Mesenchymal stem cell (in vitro differentiated cells and primary cell): ENCODE results near the gene NFIB.

Source experiments
- DNase-seq: peaks from one replicate; pipeline ENCODE4 v3.0.0-alpha.2; 2013
- H2AFZ ChIP-seq: one replicate; pipeline ENCODE4 v1.6.1; 2013; ENCODE audit warnings: low read depth, mild to moderate bottlenecking, control low read depth, inconsistent platforms, low read length, moderate library complexity
- H2AK5ac ChIP-seq: 2 replicates; pipeline ENCODE4 v1.6.1; 2013; ENCODE audit warnings: low read length, moderate library complexity, mild to moderate bottlenecking, inconsistent platforms; ENCODE audit not compliant: severe bottlenecking
- H2BK120ac ChIP-seq: one replicate; pipeline ENCODE4 v1.6.1; 2013; ENCODE audit warnings: low read depth, mild to moderate bottlenecking, inconsistent platforms, low read length, moderate library complexity
- H2BK12ac ChIP-seq, 2 experiments: one replicate each; pipeline ENCODE4 v1.6.1; 2013; ENCODE audit warnings: inconsistent platforms in 2 of 2, low read length in 2 of 2, mild to moderate bottlenecking in 2 of 2, moderate library complexity in 2 of 2, control low read depth in 1 of 2
- H2BK15ac ChIP-seq: one replicate; pipeline ENCODE4 v1.6.1; 2013; ENCODE audit warnings: mild to moderate bottlenecking, low read depth, inconsistent platforms; ENCODE audit not compliant: poor library complexity, severe bottlenecking
- H2BK5ac ChIP-seq: 2 replicates; pipeline ENCODE4 v1.6.1; 2013; ENCODE audit warnings: low read depth, mild to moderate bottlenecking, low read length, control low read depth, inconsistent platforms; ENCODE audit not compliant: poor library complexity, severe bottlenecking
- H3K14ac ChIP-seq, 2 experiments: one replicate each; pipeline ENCODE4 v1.6.1; 2013; ENCODE audit warnings: inconsistent platforms in 2 of 2, low read length in 2 of 2, control low read depth in 1 of 2, mild to moderate bottlenecking in 1 of 2, moderate library complexity in 1 of 2
- H3K18ac ChIP-seq, 2 experiments: one replicate each; pipeline ENCODE4 v1.6.1; 2013; ENCODE audit warnings: inconsistent platforms in 2 of 2, low read length in 2 of 2, control low read depth in 1 of 2, low read depth in 1 of 2, mild to moderate bottlenecking in 1 of 2
- H3K23ac ChIP-seq, 2 experiments: one replicate each; pipeline ENCODE4 v1.6.1; 2013; ENCODE audit warnings: inconsistent platforms in 2 of 2, low read length in 2 of 2, mild to moderate bottlenecking in 2 of 2, moderate library complexity in 2 of 2, control low read depth in 1 of 2
- H3K27ac ChIP-seq: 2 replicates; pipeline ENCODE4 v1.5.1; 2013; ENCODE audit warnings: mild to moderate bottlenecking, moderate library complexity, low read length, control low read depth, inconsistent platforms; ENCODE audit not compliant: poor library complexity, severe bottlenecking
- H3K27me3 ChIP-seq, 2 experiments: 2 replicates each; pipeline versions ENCODE4 v1.6.1 to v1.7.0; 2013; ENCODE audit warnings: low read length in 2 of 2, mild to moderate bottlenecking in 2 of 2, moderate library complexity in 2 of 2, control low read depth in 1 of 2, inconsistent platforms in 1 of 2; ENCODE audit not compliant: control insufficient read depth in 1 of 2, insufficient read depth in 1 of 2
- H3K36me3 ChIP-seq, 2 experiments: 2 replicates each; pipeline versions ENCODE4 v1.6.1 to v1.7.0; 2013; ENCODE audit warnings: low read length in 2 of 2, control low read depth in 1 of 2, inconsistent platforms in 1 of 2, low read depth in 1 of 2, mild to moderate bottlenecking in 1 of 2; ENCODE audit not compliant: insufficient read depth in 2 of 2, control insufficient read depth in 1 of 2
- H3K4ac ChIP-seq, 2 experiments: one replicate each; pipeline ENCODE4 v1.6.1; 2013; ENCODE audit warnings: inconsistent platforms in 2 of 2, low read length in 2 of 2, mild to moderate bottlenecking in 2 of 2, moderate library complexity in 2 of 2, control low read depth in 1 of 2, low read depth in 1 of 2
- H3K4me1 ChIP-seq: 2 replicates; pipeline ENCODE4 v1.6.1; 2013; ENCODE audit warnings: low read depth, low read length, control low read depth; ENCODE audit not compliant: control insufficient read depth, insufficient read depth
- H3K4me2 ChIP-seq: 2 replicates; pipeline ENCODE4 v1.6.1; 2013; ENCODE audit warnings: low read length, mild to moderate bottlenecking, inconsistent platforms; ENCODE audit not compliant: poor library complexity, severe bottlenecking
- H3K4me3 ChIP-seq, 2 experiments: 2 replicates each; pipeline versions ENCODE4 v1.5.1 to v1.7.0; 2013; ENCODE audit warnings: low read length in 2 of 2, mild to moderate bottlenecking in 2 of 2, control low read depth in 1 of 2, low read depth in 1 of 2; ENCODE audit not compliant: insufficient read depth in 1 of 2
- H3K79me1 ChIP-seq: replicated peaks from 2 replicates; pipeline ENCODE4 v1.6.1; 2013; ENCODE audit warnings: mild to moderate bottlenecking, control low read depth, low read length, inconsistent platforms; ENCODE audit not compliant: poor library complexity, severe bottlenecking
- H3K9ac ChIP-seq: 2 replicates; pipeline ENCODE4 v1.7.0; 2013; ENCODE audit warnings: mild to moderate bottlenecking, low read length, moderate library complexity
- H3K9me3 ChIP-seq: 2 replicates; pipeline ENCODE4 v1.7.0; 2013; ENCODE audit warnings: mild to moderate bottlenecking, low read length; ENCODE audit not compliant: control insufficient read depth
- H4K8ac ChIP-seq: one replicate; pipeline ENCODE4 v1.6.1; 2013; ENCODE audit warnings: inconsistent platforms, mild to moderate bottlenecking, low read length, moderate library complexity
- H4K91ac ChIP-seq: one replicate; pipeline ENCODE4 v1.6.1; 2013; ENCODE audit warnings: mild to moderate bottlenecking, low read length, inconsistent platforms
- WGBS: methylation state at CpG from one replicate; pipeline ENCODE4 v1.1.7; 2013; ENCODE audit warnings: mixed read lengths; 5-methylcytosine and 5-hydroxymethylcytosine counted together

Gene NFIB

DNA sequence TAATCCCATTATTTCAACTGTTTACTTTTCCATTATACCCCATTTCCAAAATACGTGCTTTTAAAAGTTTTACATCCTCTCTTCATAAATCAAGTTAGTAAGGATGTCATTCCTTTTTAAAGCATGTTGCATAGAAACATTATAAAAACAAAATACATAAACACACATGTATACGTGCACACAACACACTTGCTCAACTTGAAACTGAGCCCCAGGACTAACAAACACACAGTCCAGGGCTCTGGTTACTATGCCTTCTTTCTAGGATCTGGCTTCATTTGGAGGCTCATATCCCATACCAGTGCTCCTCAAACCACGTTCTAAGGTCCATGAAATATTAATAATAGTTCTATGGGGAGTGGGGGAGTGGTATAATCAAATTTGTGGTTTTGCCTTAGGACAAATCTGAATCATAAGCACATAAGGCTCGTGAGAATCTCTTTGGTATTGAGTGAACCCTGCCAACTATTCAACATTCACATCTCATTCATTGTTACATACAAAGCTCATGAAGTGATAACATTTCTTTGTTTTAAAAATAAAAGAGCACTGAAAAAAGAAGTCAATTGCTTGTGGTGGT is 55.2 kb downstream of the NFIB start:
- 87% methylated on average over 2 of the region's 4 CpGs for WGBS
- no peak overlapping the region for H2BK15ac ChIP-seq
- no peak overlapping the region for H3K4me3 ChIP-seq
- no peak overlapping the region for H3K23ac ChIP-seq
- H2AFZ ChIP-seq: no peak overlapping the region
- H2BK12ac ChIP-seq: no peak overlapping the region
- H3K9ac ChIP-seq: no peak overlapping the region
- H3K4me2 ChIP-seq: no peak overlapping the region
- no peak overlapping the region for H2BK5ac ChIP-seq
- H4K91ac ChIP-seq: no peak overlapping the region
- H3K36me3 ChIP-seq: peaks cover 0 to 3% of the 10 kb centered on the region in 2 experiments
- no peak overlapping the region for H3K14ac ChIP-seq
- H3K27me3 ChIP-seq: no peaks in the 10 kb centered on the region
- peaks cover 26% of the 10 kb centered on the region for H3K79me1 ChIP-seq
- no peak overlapping the region for H3K27ac ChIP-seq
- H3K4me1 ChIP-seq: no peaks in the 10 kb centered on the region
- no peak overlapping the region for H2AK5ac ChIP-seq
- no peak overlapping the region for H3K18ac ChIP-seq
- no peak overlapping the region for H4K8ac ChIP-seq
- DNase-seq: no peak
- no peak overlapping the region for H3K4ac ChIP-seq
- no peak overlapping the region for H2BK120ac ChIP-seq
- no peaks in the 10 kb centered on the region for H3K9me3 ChIP-seq

DNA sequence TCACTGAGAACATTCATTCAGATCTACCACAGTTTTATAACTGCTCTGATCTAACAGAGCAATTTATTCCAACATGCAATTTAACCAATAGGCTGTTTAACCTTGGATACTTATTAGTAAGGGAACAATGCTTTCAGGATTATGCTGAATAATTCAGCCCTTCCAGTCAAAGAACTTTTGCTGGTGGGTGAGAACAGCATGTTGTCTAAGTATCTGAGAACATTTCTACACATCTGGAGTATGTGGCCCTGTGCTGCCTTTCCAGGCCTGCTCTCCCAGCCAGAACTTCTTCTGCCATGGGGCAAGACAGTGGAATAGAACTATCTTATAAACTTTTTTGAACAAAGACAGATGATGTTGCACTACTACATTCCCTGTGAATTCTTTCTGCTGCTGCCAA is 55.8 kb downstream of the NFIB start:
- H3K14ac ChIP-seq: no peak overlapping the region

DNA sequence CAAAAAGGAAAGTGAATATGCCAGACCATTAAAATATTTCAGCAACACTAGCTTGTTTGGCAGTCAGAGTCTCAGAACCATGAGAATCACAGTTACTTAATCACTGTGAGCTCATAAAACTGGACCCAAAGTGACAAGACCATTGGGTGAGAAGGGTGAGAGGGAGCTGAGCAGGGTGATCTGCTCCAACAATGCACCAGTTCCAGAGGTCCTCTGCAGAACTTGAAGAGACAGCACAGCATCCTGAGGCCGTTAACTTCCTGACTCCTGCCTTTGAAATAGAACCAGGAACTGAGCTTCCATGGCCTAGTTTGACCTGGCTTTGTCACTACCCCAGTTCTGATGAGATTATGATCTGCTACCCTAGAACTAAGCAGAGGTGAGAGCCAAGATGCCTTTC is 57.4 kb downstream of the NFIB start:
- no peak overlapping the region for H2AK5ac ChIP-seq
- H4K91ac ChIP-seq: no peak overlapping the region
- H3K18ac ChIP-seq: no peak overlapping the region
- no peak overlapping the region for H2BK15ac ChIP-seq
- no peak overlapping the region for H2BK12ac ChIP-seq
- H3K9me3 ChIP-seq: no peaks in the 10 kb centered on the region
- no peaks in the 10 kb centered on the region for H3K27me3 ChIP-seq
- no peak overlapping the region for H4K8ac ChIP-seq
- no peak for DNase-seq
- H3K36me3 ChIP-seq: peaks cover 0 to 3% of the 10 kb centered on the region in 2 experiments
- H3K4me3 ChIP-seq: no peak overlapping the region
- H2BK5ac ChIP-seq: no peak overlapping the region
- H3K4me1 ChIP-seq: peaks cover under 1% of the 10 kb centered on the region
- WGBS: 73% methylated on average over 1 of the region's 1 CpG
- H3K79me1 ChIP-seq: peaks cover 26% of the 10 kb centered on the region
- no peak overlapping the region for H3K27ac ChIP-seq
- no peak overlapping the region for H3K4ac ChIP-seq
- H3K23ac ChIP-seq: no peak overlapping the region
- H3K4me2 ChIP-seq: no peak overlapping the region
- H2BK120ac ChIP-seq: no peak overlapping the region
- no peak overlapping the region for H3K9ac ChIP-seq
- no peak overlapping the region for H3K14ac ChIP-seq
- H2AFZ ChIP-seq: no peak overlapping the region

More for the DNA sequence above, 55.8 kb downstream of the NFIB start:
- H3K23ac ChIP-seq: no peak overlapping the region
- no peak overlapping the region for H3K18ac ChIP-seq
- no peak overlapping the region for H3K9ac ChIP-seq
- no peak overlapping the region for H3K4me2 ChIP-seq
- H2BK12ac ChIP-seq: no peak overlapping the region
- H4K91ac ChIP-seq: no peak overlapping the region
- no peak overlapping the region for H2AK5ac ChIP-seq
- DNase-seq: no peak
- no peak overlapping the region for H3K4ac ChIP-seq
- H4K8ac ChIP-seq: no peak overlapping the region
- H2AFZ ChIP-seq: no peak overlapping the region
- peaks cover 28% of the 10 kb centered on the region for H3K79me1 ChIP-seq
- H3K27me3 ChIP-seq: no peaks in the 10 kb centered on the region
- H3K4me3 ChIP-seq: no peak overlapping the region
- H3K27ac ChIP-seq: no peak overlapping the region
- peaks cover 0 to 3% of the 10 kb centered on the region in 2 experiments for H3K36me3 ChIP-seq
- no peak overlapping the region for H2BK15ac ChIP-seq
- H3K4me1 ChIP-seq: no peaks in the 10 kb centered on the region
- no peak overlapping the region for H2BK5ac ChIP-seq
- no peak overlapping the region for H2BK120ac ChIP-seq
- no peaks in the 10 kb centered on the region for H3K9me3 ChIP-seq

DNA sequence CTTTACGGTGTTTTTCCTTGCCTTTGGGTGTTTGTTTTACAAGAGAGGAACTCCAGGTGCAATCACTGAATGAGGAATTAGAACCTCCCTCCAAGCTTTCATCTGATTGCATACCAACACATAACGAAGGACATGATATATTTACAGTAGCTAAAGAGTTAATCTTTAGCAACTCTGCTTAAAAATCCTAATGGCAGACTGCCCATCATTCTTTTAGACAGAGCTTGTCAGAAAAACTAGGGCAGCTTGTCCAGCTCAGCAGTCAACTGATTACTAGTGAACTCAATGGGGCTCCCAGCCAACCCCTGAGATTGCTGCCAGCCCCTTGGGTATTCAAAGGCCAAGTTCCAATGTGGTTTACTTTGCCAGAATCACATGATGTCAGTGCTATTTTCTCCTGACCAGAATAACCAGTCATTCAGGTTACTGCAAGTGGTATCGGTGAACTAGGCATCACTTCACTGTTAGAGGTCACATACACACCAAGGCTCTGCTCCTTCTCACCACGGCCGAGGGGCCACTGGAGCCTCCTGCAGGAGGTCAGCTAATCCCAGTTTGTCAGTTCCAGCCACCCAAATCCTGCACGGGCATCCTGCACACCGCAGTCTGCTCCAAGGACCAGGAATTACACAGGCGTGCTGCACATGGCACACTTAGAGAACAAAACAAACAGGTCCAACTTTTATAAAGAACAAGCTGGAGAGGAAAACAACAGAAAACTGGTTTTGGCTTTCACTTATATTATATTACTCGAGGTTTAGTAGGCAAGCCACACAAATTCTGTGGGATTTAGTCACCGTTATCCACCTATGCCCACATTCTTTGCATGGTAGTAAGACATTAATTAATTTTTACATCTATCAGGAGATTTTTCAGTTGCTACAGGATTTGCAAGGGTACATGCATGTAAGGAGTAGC is 62.5 kb downstream of the NFIB start:
- Histone ChIP-seq H3K4me1 (peaks cover 3% of the 10 kb centered on the region), H3K27me3 (no peaks in the 10 kb centered on the region)

More for the DNA sequence above, 62.5 kb downstream of the NFIB start:
- H3K23ac ChIP-seq: no peak overlapping the region
- peak overlapping the region; percentile 70 for H3K9ac ChIP-seq
- 51% methylated on average over 8 of the region's 10 CpGs for WGBS
- no peak overlapping the region for H4K91ac ChIP-seq
- H2BK5ac ChIP-seq: no peak overlapping the region
- H2BK12ac ChIP-seq: no peak overlapping the region
- peak overlapping the region; percentile 64 for H3K4me2 ChIP-seq
- H3K18ac ChIP-seq: peak overlapping the region in 1 of 2 experiments; percentile 1
- no peak overlapping the region for H2BK15ac ChIP-seq
- no peaks in the 10 kb centered on the region for H3K9me3 ChIP-seq
- H4K8ac ChIP-seq: no peak overlapping the region
- H3K79me1 ChIP-seq: peaks cover 27% of the 10 kb centered on the region
- peaks cover 0 to 3% of the 10 kb centered on the region in 2 experiments for H3K36me3 ChIP-seq
- H3K14ac ChIP-seq: no peak overlapping the region
- peak overlapping the region; percentile 91 for H3K27ac ChIP-seq
- H2AFZ ChIP-seq: no peak overlapping the region
- no peak overlapping the region for H2AK5ac ChIP-seq
- DNase-seq: peak; percentile 21
- H2BK120ac ChIP-seq: no peak overlapping the region
- peak overlapping the region in 1 of 2 experiments; percentile 70 for H3K4me3 ChIP-seq
- H3K4ac ChIP-seq: no peak overlapping the region
